HEK293T (cell line): Measurements from ENCODE around the gene TMEM117.

Source experiments
- ARNT ChIP-seq: fragments of 450-650 bp; IDR thresholded peaks from 2 replicates; pipeline ENCODE4 v1.6.1; 2017; ENCODE audit warnings: mild to moderate bottlenecking
- CTBP1 ChIP-seq: fragments of 450-650 bp; IDR thresholded peaks from 2 replicates; pipeline ENCODE4 v1.6.1; 2016; ENCODE audit warnings: borderline replicate concordance
- ELF4 ChIP-seq: fragments of 450-650 bp; IDR thresholded peaks from 2 replicates; pipeline ENCODE4 v1.6.1; 2017; ENCODE audit warnings: antibody characterized with exemption
- FOXM1 ChIP-seq: fragments of 450-650 bp; IDR thresholded peaks from 2 replicates; pipeline ENCODE4 v1.6.1; 2017; ENCODE audit warnings: mild to moderate bottlenecking, borderline replicate concordance
- L3MBTL2 ChIP-seq: fragments of 450-650 bp; conservative IDR thresholded peaks from 2 replicates; pipeline ENCODE4 v1.6.1; 2016; ENCODE audit warnings: mild to moderate bottlenecking
- LEF1 ChIP-seq: fragments of 450-650 bp; IDR thresholded peaks from 2 replicates; pipeline ENCODE4 v1.6.1; 2017; ENCODE audit warnings: mild to moderate bottlenecking, borderline replicate concordance
- SP1 ChIP-seq: fragments of 450-650 bp; IDR thresholded peaks from 2 replicates; pipeline ENCODE4 v1.6.1; 2017
- SUZ12 ChIP-seq: fragments of 450-650 bp; IDR thresholded peaks from 2 replicates; pipeline ENCODE4 v1.6.1; 2016; ENCODE audit warnings: mild to moderate bottlenecking
- TARDBP ChIP-seq: fragments of 450-650 bp; IDR thresholded peaks from 2 replicates; pipeline ENCODE4 v1.6.1; 2016
- ZNF384 ChIP-seq: fragments of 450-650 bp; IDR thresholded peaks from 2 replicates; pipeline ENCODE4 v1.6.1; 2016

- TF ChIP-seq ZNF384 = no peak
- TF ChIP-seq ARNT = no peak
- no peak for TF ChIP-seq CTBP1
- no peak for TF ChIP-seq ELF4
- no peak for TF ChIP-seq LEF1
- TF ChIP-seq L3MBTL2 = peak; percentile 50; the same call in 1 of the 2 replicates
- no peak for TF ChIP-seq TARDBP
- no peak for TF ChIP-seq SUZ12
- no peak for TF ChIP-seq FOXM1
- TF ChIP-seq SP1 = no peak
Measured at GRCh38 chr12:43836475-43836989, 651 bp downstream of the TMEM117 start.
